B cell (primary cell): ENCODE measurements around the gene KRTAP9-4.

Source experiments
- EZH2 ChIP-seq: IDR thresholded peaks from 2 replicates; pipeline ENCODE4 v1.6.1; 2012; ENCODE audit warnings: borderline replicate concordance, low read depth, mild to moderate bottlenecking, moderate library complexity, low read length; ENCODE audit not compliant: insufficient read depth, poor library complexity, severe bottlenecking
- TF ChIP-seq, protein P1 (sequence below): fragments of 200-600 bp; IDR thresholded peaks from one replicate; pipeline ENCODE4 v1.8.0; 2022; ENCODE audit warnings: antibody characterized with exemption, mild to moderate bottlenecking

GRCh38 chr17:41264599-41264998 lies 15.1 kb downstream of the KRTAP9-4 start:
- TF ChIP-seq, protein P1, sequence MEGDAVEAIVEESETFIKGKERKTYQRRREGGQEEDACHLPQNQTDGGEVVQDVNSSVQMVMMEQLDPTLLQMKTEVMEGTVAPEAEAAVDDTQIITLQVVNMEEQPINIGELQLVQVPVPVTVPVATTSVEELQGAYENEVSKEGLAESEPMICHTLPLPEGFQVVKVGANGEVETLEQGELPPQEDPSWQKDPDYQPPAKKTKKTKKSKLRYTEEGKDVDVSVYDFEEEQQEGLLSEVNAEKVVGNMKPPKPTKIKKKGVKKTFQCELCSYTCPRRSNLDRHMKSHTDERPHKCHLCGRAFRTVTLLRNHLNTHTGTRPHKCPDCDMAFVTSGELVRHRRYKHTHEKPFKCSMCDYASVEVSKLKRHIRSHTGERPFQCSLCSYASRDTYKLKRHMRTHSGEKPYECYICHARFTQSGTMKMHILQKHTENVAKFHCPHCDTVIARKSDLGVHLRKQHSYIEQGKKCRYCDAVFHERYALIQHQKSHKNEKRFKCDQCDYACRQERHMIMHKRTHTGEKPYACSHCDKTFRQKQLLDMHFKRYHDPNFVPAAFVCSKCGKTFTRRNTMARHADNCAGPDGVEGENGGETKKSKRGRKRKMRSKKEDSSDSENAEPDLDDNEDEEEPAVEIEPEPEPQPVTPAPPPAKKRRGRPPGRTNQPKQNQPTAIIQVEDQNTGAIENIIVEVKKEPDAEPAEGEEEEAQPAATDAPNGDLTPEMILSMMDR = no peak
- TF ChIP-seq EZH2 = no peak
